SK-N-SH (cell line): Measurements from ENCODE around the gene TRAPPC12. TPM values are rescaled to one million over a fixed set of nuclear protein-coding genes. Genes with fewer than 3 reads are reported as not detected.

Experiments
- CTCF ChIA-PET: fragments of 300-600, 350-600 bp; formaldehyde crosslinking; extraction: SDS; loops from one replicate; lab custom pipeline; 2021; lab: Yijun Ruan, JAX
- POLR2A ChIA-PET: fragments of 350-600 bp; sonication (Branson Sonifier 250); formaldehyde crosslinking; extraction: SDS; loops from one replicate; lab custom pipeline; 2020; ENCODE audit warnings: antibody characterized with exemption, inconsistent platforms; lab: Yijun Ruan, JAX
- DNase-seq: peaks from one replicate; pipeline ENCODE4 v3.0.0; 2012
- H2AFZ ChIP-seq: fragments of 200-600 bp; sonication (generic); 2 replicates; pipeline ENCODE4 v1.8.1; 2016; ENCODE audit warnings: antibody characterized with exemption, mild to moderate bottlenecking, low read depth
- H3F3A ChIP-seq: fragments of 200-600 bp; sonication (generic); replicated peaks from 2 replicates; pipeline ENCODE3; 2016; ENCODE audit warnings: antibody characterized with exemption, mild to moderate bottlenecking; ENCODE audit not compliant: insufficient read depth
- H3K27ac ChIP-seq, 2 experiments: fragments of 200-500 bp in 1 of 2; fragments of 200-600 bp in 1 of 2; sonication (Bioruptor generic) in 1 of 2; sonication (generic), shearing (Covaris generic) in 1 of 2; 2 replicates each; pipeline versions ENCODE4 v1.5.1 to v1.6.1; 2014 to 2016; ENCODE audit warnings: low read depth in 2 of 2, inconsistent platforms in 1 of 2, low read length in 1 of 2, mild to moderate bottlenecking in 1 of 2, mixed read lengths in 1 of 2
- H3K27me3 ChIP-seq: fragments of 200-600 bp; sonication (generic), shearing (Covaris generic); 2 replicates; pipeline ENCODE4 v1.6.1; 2016; ENCODE audit warnings: mixed run types; ENCODE audit not compliant: insufficient read depth
- H3K36me3 ChIP-seq, 2 experiments: fragments of 200-500 bp in 1 of 2; fragments of 200-600 bp in 1 of 2; sonication (Bioruptor generic) in 1 of 2; sonication (generic) in 1 of 2; replicated peaks in 1 of 2; 2 replicates each; pipeline versions ENCODE3 to v1.5.1; 2014 to 2016; ENCODE audit warnings: low read length in 1 of 2, mild to moderate bottlenecking in 1 of 2; ENCODE audit not compliant: insufficient read depth in 2 of 2, control insufficient read depth in 1 of 2
- H3K4me1 ChIP-seq, 2 experiments: fragments of 200-500 bp in 1 of 2; fragments of 200-600 bp in 1 of 2; sonication (Bioruptor generic) in 1 of 2; sonication (generic), shearing (Covaris generic) in 1 of 2; 2 replicates each; pipeline versions ENCODE4 v1.5.1 to v1.6.1; 2014 to 2016; ENCODE audit warnings: low read depth in 1 of 2, low read length in 1 of 2, mixed run types in 1 of 2; ENCODE audit not compliant: insufficient read depth in 2 of 2, control insufficient read depth in 1 of 2
- H3K4me2 ChIP-seq: fragments of 200-600 bp; sonication (generic), shearing (Covaris generic); 2 replicates; pipeline ENCODE4 v1.6.1; 2017; ENCODE audit warnings: mixed run types
- H3K4me3 ChIP-seq, 2 experiments: fragments of 200-500 bp in 1 of 2; fragments of 200-600 bp in 1 of 2; sonication (Bioruptor generic) in 1 of 2; sonication (generic), shearing (Covaris generic) in 1 of 2; 2 replicates each; pipeline versions ENCODE4 v1.5.1 to v1.8.1; 2014 to 2016; ENCODE audit warnings: low read depth in 2 of 2, inconsistent platforms in 1 of 2, low read length in 1 of 2, mild to moderate bottlenecking in 1 of 2, mixed read lengths in 1 of 2, moderate library complexity in 1 of 2
- H3K79me2 ChIP-seq: fragments of 200-600 bp; sonication (generic); 2 replicates; pipeline ENCODE4 v1.8.1; 2017; ENCODE audit warnings: mild to moderate bottlenecking; ENCODE audit not compliant: insufficient read depth
- H3K9ac ChIP-seq: fragments of 200-600 bp; sonication (generic); 2 replicates; pipeline ENCODE4 v1.6.1; 2017; ENCODE audit warnings: mixed run types
- H3K9me2 ChIP-seq: fragments of 200-600 bp; sonication (generic); 2 replicates; pipeline ENCODE4 v1.6.1; 2017; ENCODE audit warnings: mixed run types
- H3K9me3 ChIP-seq: fragments of 200-600 bp; sonication (generic); 2 replicates; pipeline ENCODE4 v1.6.1; 2017; ENCODE audit warnings: mixed run types, mild to moderate bottlenecking, moderate library complexity
- H4K20me1 ChIP-seq: fragments of 200-600 bp; sonication (generic); 2 replicates; pipeline ENCODE4 v1.6.1; 2017; ENCODE audit warnings: mild to moderate bottlenecking, mixed run types; ENCODE audit not compliant: insufficient read depth
- FOXM1 ChIP-seq: IDR thresholded peaks from 2 replicates; pipeline ENCODE4 v1.4.0; 2012; ENCODE audit warnings: low read depth, mild to moderate bottlenecking
- MAX ChIP-seq: IDR thresholded peaks from 2 replicates; pipeline ENCODE4 v1.4.0; 2012; ENCODE audit warnings: low read depth
- POLR2AphosphoS5 ChIP-seq: IDR thresholded peaks from 2 replicates; pipeline ENCODE4 v1.6.1; 2012; ENCODE audit warnings: low read depth, low read length
- RCOR1 ChIP-seq: fragments of 150-350 bp; IDR thresholded peaks from 2 replicates; pipeline ENCODE4 v1.6.1; 2017; ENCODE audit warnings: antibody characterized with exemption, low read length
- TEAD4 ChIP-seq: IDR thresholded peaks from 2 replicates; pipeline ENCODE4 v1.4.0; 2012; ENCODE audit warnings: mild to moderate bottlenecking, borderline replicate concordance; ENCODE audit not compliant: insufficient read depth
- WGBS: methylation state at CpG from one replicate; pipeline ENCODE4 v1.1.6; 2017; ENCODE audit warnings: low lambda C conversion rate; 5-methylcytosine and 5-hydroxymethylcytosine counted together
- polyA plus RNA-seq, 3 experiments: library from polyadenylated mRNA; depleted of rRNA; stranded (reverse); fragments of >200 nt; gene quantifications; 2 replicates each; pipeline ENCODE4 v1.2.3, GENCODE V29; 2012
- TF ChIP-seq, protein P1 (sequence below): fragments of 150-350 bp; IDR thresholded peaks from 2 replicates; pipeline ENCODE4 v1.6.1; 2017; ENCODE audit warnings: antibody characterized with exemption, low read length, low read depth, borderline replicate concordance
- TF ChIP-seq, protein P2 (sequence below): IDR thresholded peaks from 2 replicates; pipeline ENCODE4 v1.6.1; 2012; ENCODE audit warnings: mild to moderate bottlenecking, low read depth, low read length, moderate library complexity

TRAPPC12 gene
- polyA plus RNA-seq, 1 of the 3 experiments (the other 2 are of a cell fraction), result 83.3 TPM

- Histone ChIP-seq H3F3A (no peaks in the 10 kb centered on the region), H3K4me2 (no peak overlapping the region), H4K20me1 (no peaks in the 10 kb centered on the region), H3K27ac (no peak overlapping the region), H3K27me3 (no peaks in the 10 kb centered on the region), H2AFZ (no peak overlapping the region), H3K9ac (no peak overlapping the region), H3K9me3 (no peaks in the 10 kb centered on the region), H3K4me3 (no peak overlapping the region), H3K9me2 (no peaks in the 10 kb centered on the region), H3K36me3 (peaks cover 0 to 29% of the 10 kb centered on the region in 2 experiments), H3K4me1 (no peaks in the 10 kb centered on the region; a peak in 1 of 4 replicates), H3K79me2 (no peaks in the 10 kb centered on the region)
- ChIA-PET POLR2A (no interaction called here), CTCF (interaction anchor here (0.6 to 15.2 kb wide), 7 partner anchors 11 to 169 kb away, joined by 3 to 127 read pairs (median 3); no protein-coding TSS in a partner anchor)
- 96% methylated on average over 15 of the region's 20 CpGs for WGBS
- DNase-seq, result no peak
- TF ChIP-seq TEAD4 (no peak), POLR2AphosphoS5 (no peak), FOXM1 (no peak), MAX (no peak)
- TF ChIP-seq, protein P1, sequence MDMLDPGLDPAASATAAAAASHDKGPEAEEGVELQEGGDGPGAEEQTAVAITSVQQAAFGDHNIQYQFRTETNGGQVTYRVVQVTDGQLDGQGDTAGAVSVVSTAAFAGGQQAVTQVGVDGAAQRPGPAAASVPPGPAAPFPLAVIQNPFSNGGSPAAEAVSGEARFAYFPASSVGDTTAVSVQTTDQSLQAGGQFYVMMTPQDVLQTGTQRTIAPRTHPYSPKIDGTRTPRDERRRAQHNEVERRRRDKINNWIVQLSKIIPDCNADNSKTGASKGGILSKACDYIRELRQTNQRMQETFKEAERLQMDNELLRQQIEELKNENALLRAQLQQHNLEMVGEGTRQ, result no peak
Measured at GRCh38 chr2:3481736-3482362, 102.4 kb downstream of the TRAPPC12 start.

DNA sequence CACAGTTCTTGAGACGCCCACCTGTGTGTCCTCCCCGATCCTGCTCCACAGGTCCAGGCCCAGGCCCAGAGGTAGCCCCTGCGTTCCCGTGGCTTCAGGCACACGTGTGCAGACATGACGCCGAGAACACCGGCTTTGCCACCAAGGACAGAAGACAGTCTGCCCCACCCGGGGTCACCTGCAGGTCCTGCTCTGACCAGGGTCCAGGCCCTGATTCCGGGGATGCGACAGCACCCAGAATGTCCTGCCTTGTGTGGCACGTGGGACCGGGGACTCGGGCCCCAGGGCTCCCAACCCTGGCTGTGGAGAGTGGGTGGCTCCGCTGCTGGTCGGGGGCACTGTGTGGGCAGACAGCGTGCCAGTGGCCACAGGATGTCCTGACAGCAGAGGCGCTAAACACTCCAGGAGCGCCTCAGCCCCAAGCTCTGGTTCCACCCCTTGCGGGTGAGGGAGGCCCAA lies 102.9 kb downstream of the TRAPPC12 start:
- Histone ChIP-seq H3K27me3 (no peaks in the 10 kb centered on the region), H3K9ac (no peak overlapping the region), H3F3A (no peaks in the 10 kb centered on the region), H3K36me3 (peaks cover 0 to 26% of the 10 kb centered on the region in 2 experiments), H3K4me2 (no peak overlapping the region), H3K9me2 (no peaks in the 10 kb centered on the region), H2AFZ (no peak overlapping the region), H3K27ac (no peak overlapping the region), H3K9me3 (no peaks in the 10 kb centered on the region), H4K20me1 (no peaks in the 10 kb centered on the region), H3K4me1 (no peaks in the 10 kb centered on the region; a peak in 1 of 4 replicates), H3K79me2 (no peaks in the 10 kb centered on the region), H3K4me3 (no peak overlapping the region)
- DNase-seq, result no peak
- WGBS, result 94% methylated on average over 20 of the region's 20 CpGs
- CTCF ChIA-PET, result interaction anchor here (0.5 to 15.2 kb wide), 4 partner anchors 10 to 526 kb away, joined by 3 to 127 read pairs (median 4); no protein-coding TSS in a partner anchor
- TF ChIP-seq RCOR1 (no peak), FOXM1 (no peak)
- TF ChIP-seq, protein P2, sequence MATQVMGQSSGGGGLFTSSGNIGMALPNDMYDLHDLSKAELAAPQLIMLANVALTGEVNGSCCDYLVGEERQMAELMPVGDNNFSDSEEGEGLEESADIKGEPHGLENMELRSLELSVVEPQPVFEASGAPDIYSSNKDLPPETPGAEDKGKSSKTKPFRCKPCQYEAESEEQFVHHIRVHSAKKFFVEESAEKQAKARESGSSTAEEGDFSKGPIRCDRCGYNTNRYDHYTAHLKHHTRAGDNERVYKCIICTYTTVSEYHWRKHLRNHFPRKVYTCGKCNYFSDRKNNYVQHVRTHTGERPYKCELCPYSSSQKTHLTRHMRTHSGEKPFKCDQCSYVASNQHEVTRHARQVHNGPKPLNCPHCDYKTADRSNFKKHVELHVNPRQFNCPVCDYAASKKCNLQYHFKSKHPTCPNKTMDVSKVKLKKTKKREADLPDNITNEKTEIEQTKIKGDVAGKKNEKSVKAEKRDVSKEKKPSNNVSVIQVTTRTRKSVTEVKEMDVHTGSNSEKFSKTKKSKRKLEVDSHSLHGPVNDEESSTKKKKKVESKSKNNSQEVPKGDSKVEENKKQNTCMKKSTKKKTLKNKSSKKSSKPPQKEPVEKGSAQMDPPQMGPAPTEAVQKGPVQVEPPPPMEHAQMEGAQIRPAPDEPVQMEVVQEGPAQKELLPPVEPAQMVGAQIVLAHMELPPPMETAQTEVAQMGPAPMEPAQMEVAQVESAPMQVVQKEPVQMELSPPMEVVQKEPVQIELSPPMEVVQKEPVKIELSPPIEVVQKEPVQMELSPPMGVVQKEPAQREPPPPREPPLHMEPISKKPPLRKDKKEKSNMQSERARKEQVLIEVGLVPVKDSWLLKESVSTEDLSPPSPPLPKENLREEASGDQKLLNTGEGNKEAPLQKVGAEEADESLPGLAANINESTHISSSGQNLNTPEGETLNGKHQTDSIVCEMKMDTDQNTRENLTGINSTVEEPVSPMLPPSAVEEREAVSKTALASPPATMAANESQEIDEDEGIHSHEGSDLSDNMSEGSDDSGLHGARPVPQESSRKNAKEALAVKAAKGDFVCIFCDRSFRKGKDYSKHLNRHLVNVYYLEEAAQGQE, result no peak
- POLR2A ChIA-PET, result no interaction called here
